DOHH2 (cell line): ENCODE results near the gene GRAMD1C.

Source experiments
- CTCF ChIP-seq: fragments of 200-600 bp; sonication (generic); IDR thresholded peaks from one replicate; pipeline ENCODE4 v1.5.1; 2014; ENCODE audit warnings: antibody characterized with exemption, mild to moderate bottlenecking, low read depth, low read length; ENCODE audit not compliant: poor library complexity, severe bottlenecking
- EZH2phosphoT487 ChIP-seq: fragments of 200-600 bp; sonication (generic); IDR thresholded peaks from 2 replicates; pipeline ENCODE4 v1.6.1; 2017; ENCODE audit warnings: borderline replicate concordance, mild to moderate bottlenecking, antibody characterized with exemption, low read length, moderate library complexity, mixed read lengths

- TF ChIP-seq CTCF (no peak), EZH2phosphoT487 (no peak)
Observed at GRCh38 chr3:113847664-113848461, 9.3 kb downstream of the GRAMD1C start.
